Heart left ventricle (tissue), 16 donors: ENCODE data around the gene GPR22. TPM values are rescaled to one million over a fixed set of nuclear protein-coding genes. Genes with fewer than 3 reads are reported as not detected.

Source experiments
- ATAC-seq, 4 donors: fragments of 200-7000 bp; cut with Tn5 transposase; one replicate each; pipeline ENCODE4 v1.9.1; 2020 to 2022; ENCODE audit warnings: moderate library complexity in 4 of 4, mild to moderate bottlenecking in 3 of 4, moderate number of reproducible peaks in 1 of 4
- DNase-seq, 5 donors: peaks; one replicate each; pipeline ENCODE4 v3.0.0-alpha.2; 2020
- H3K27ac ChIP-seq, 12 donors: fragments of 200-600 bp; sonication (generic) in 4 of 12; one replicate each; pipeline versions ENCODE4 v1.5.0 to v1.8.0; 2016 to 2022; ENCODE audit warnings: mild to moderate bottlenecking in 2 of 12
- H3K27me3 ChIP-seq, 9 donors: fragments of 200-600 bp; sonication (generic) in 2 of 9; one replicate each; pipeline versions ENCODE4 v1.5.1 to v1.8.0; 2016 to 2022; ENCODE audit warnings: mild to moderate bottlenecking in 3 of 9
- H3K36me3 ChIP-seq, 9 donors: fragments of 200-600 bp; sonication (generic) in 2 of 9; one replicate each; pipeline versions ENCODE4 v1.5.0 to v1.8.0; 2018 to 2022; ENCODE audit warnings: mild to moderate bottlenecking in 2 of 9
- H3K4me1 ChIP-seq, 12 donors: fragments of 200-600 bp; sonication (generic) in 4 of 12; one replicate each; pipeline versions ENCODE4 v1.5.0 to v1.8.0; 2016 to 2022; ENCODE audit warnings: mild to moderate bottlenecking in 3 of 12
- H3K4me3 ChIP-seq, 12 donors: fragments of 200-600 bp; sonication (generic) in 4 of 12; one replicate each; pipeline versions ENCODE4 v1.5.0 to v1.8.0; 2017 to 2022; ENCODE audit warnings: mild to moderate bottlenecking in 9 of 12, moderate library complexity in 4 of 12
- H3K9me3 ChIP-seq, 12 donors: fragments of 200-600 bp; sonication (generic) in 4 of 12; one replicate each; pipeline versions ENCODE4 v1.5.0 to v1.8.0; 2016 to 2022; ENCODE audit warnings: mild to moderate bottlenecking in 1 of 12
- CTCF ChIP-seq, 12 donors: fragments of 200-600 bp; sonication (generic) in 4 of 12; IDR thresholded peaks; one replicate each; pipeline versions ENCODE4 v1.5.0 to v1.8.0; 2018 to 2022; ENCODE audit warnings: antibody characterized with exemption in 12 of 12, mild to moderate bottlenecking in 5 of 12
- POLR2A ChIP-seq, 2 donors: fragments of 450-650 bp; IDR thresholded peaks; one replicate each; pipeline ENCODE4 v1.6.1; 2017; ENCODE audit warnings: antibody characterized with exemption in 2 of 2, mild to moderate bottlenecking in 2 of 2, moderate library complexity in 2 of 2
- WGBS, 4 donors: extraction: QIAGEN DNeasy Blood & Tissue Kit in 2 of 4; methylation state at CpG; one replicate each; pipeline versions ENCODE4 v1.1.5 to v1.1.7; 2013 to 2018; 5-methylcytosine and 5-hydroxymethylcytosine counted together
- intact Hi-C, 10 donors: fragments of 100-400 bp; cut with DNase I; formaldehyde crosslinking; loops; one replicate each; pipeline versions ENCODE4 v1.11.1 to v1.14.2; 2022
- polyA plus RNA-seq, 2 donors: library from polyadenylated mRNA; stranded (reverse); fragments of 200-250 nt; gene quantifications; one replicate each; pipeline ENCODE4 v1.2.3, GENCODE V29; 2013
- total RNA-seq, 9 donors: library from RNA; depleted of rRNA in 2 of 9; stranded (reverse); fragments of >200 nt in 2 of 9; fragmentation: NEBNext Ultra II Directional in 3 of 9; extraction: Animal tissue kit (Norgen Biotek cat#: 25700) in 3 of 9; gene quantifications; one replicate each; pipeline versions ENCODE4 v1.1.0 to v1.2.4, GENCODE V29; 2016 to 2023
- donor health status: ischemic (EF 13 %, LVEDD 7.1; RV severe dilation, severe dysfunction).
- donor health status: healthy with polysubstance abuse.
- donor health status: DM: no; HTN: yes; CAD: no.
- donor health status: DM: no; HTN: no; CAD: no.
- donor health status: ischemic (EF 25% LVEDD 6.9; RV normal size, moderate dysfunction).
- donor health status: ischemic (EF 25% LVEDD 5.7; RV mildly dilated, moderate dysfunction).
- donor health status: healthy.
- donor health status: DM: yes; HTN: yes; CAD: no.
- donor health status: ischemic (EF 35%, LVEDD 5.7; RV mildly dilated, moderate dysfunction).
- donor health status: nonischemic (EF 11% LVEDD 7.7; RV severe dilation, severe dysfunction).
- donor health status: DM: yes; HTN: yes; CAD: no.
- donor health status: PGD.
- donor health status: ischemic (EF 29% LVEDD 5.4; RV normal size, mild dysfunction).
- donor health status: nonischemic (EF 23%, LVEDD 6.1; RV moderate dilation, normal function).

The GPR22 gene
- total and polyA plus RNA-seq, 11 donors: 7.0 to 59.8 (median 34.3) TPM

DNA sequence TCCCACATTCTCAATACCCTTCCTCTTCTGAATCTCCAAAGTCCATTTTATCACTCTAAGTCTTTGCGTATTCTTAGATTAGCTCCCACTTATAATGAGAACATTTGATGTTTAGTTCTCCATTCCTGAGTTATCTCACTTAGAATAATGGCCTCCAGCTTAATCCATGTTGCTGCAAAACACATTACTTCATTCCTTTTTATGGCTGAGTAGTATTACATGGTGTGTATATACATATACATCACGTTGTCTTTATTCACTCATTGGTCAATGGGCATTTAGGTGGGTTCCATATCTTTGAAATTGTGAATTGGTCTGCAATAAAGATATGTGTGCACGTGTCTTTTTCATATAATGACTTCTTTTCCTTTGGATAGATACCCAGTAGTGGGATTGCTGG lies 32.3 kb downstream of the GPR22 start:
- DNase-seq (no peak), ATAC-seq (no peak)
- peaks cover 0 to 8% (median 0%) of the 10 kb centered on the region in 12 donors for H3K9me3 ChIP-seq
- peaks cover 0 to 17% (median 11%) of the 10 kb centered on the region in 12 donors for H3K4me1 ChIP-seq
- 75 to 82% (median 77%) methylated on average over 3 of the region's 3 CpGs for WGBS, 4 donors
- no peak overlapping the region for H3K4me3 ChIP-seq
- H3K27me3 ChIP-seq: no peaks in the 10 kb centered on the region
- intact Hi-C loops: no loop called here
- no peak overlapping the region for H3K27ac ChIP-seq
- TF ChIP-seq POLR2A (IDR thresholded peaks at IDR 0.05) (no peak), CTCF (IDR thresholded peaks at IDR 0.05) (no peak)
- peaks cover 0 to 8% (median 0%) of the 10 kb centered on the region in 9 donors for H3K36me3 ChIP-seq

GRCh38 chr7:107502797-107503196 lies 32.9 kb downstream of the GPR22 start:
- DNase-seq (no peak), ATAC-seq (no peak)
- H3K27me3 ChIP-seq: no peaks in the 10 kb centered on the region
- H3K4me1 ChIP-seq: peaks cover 0 to 17% (median 11%) of the 10 kb centered on the region in 12 donors
- intact Hi-C loops: no loop called here
- peaks cover 0 to 8% (median 0%) of the 10 kb centered on the region in 9 donors for H3K36me3 ChIP-seq
- H3K27ac ChIP-seq: no peak overlapping the region
- WGBS, 4 donors: 92 to 94% (median 93%) methylated on average over 2 of the region's 2 CpGs
- no peak overlapping the region for H3K4me3 ChIP-seq
- peaks cover 0 to 2% (median 0%) of the 10 kb centered on the region in 12 donors for H3K9me3 ChIP-seq
- no peak for TF ChIP-seq CTCF (IDR thresholded peaks at IDR 0.05)
- TF ChIP-seq POLR2A (IDR thresholded peaks at IDR 0.05): no peak

DNA sequence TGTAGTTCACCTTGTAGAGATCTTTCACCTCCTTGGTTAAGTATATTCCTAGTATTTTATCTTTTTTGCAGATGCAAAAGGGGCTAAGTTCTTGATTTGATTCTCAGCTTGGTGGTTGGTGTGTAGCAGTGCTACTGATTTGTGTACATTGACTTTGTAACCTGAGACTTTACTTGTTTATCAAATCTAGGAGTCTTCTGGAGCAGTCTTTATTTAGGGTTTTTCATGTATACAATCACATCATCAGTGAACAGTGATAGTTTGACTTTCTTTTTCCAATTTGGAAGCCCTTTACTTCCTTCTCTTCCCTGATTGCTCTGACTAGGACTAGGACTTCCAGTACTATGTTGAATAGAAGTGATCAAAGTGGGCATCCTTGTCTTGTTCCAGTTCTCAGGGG lies 33.8 kb downstream of the GPR22 start:
- peaks cover 0 to 8% (median 0%) of the 10 kb centered on the region in 9 donors for H3K36me3 ChIP-seq
- no peaks in the 10 kb centered on the region for H3K27me3 ChIP-seq
- no peak overlapping the region for H3K27ac ChIP-seq
- ATAC-seq (no peak), DNase-seq (no peak)
- H3K4me1 ChIP-seq: peaks cover 0 to 17% (median 11%) of the 10 kb centered on the region in 12 donors
- intact Hi-C loops: no loop called here
- TF ChIP-seq CTCF (IDR thresholded peaks at IDR 0.05): no peak
- no peak for TF ChIP-seq POLR2A (IDR thresholded peaks at IDR 0.05)
- no peaks in the 10 kb centered on the region for H3K9me3 ChIP-seq
- H3K4me3 ChIP-seq: no peak overlapping the region

DNA sequence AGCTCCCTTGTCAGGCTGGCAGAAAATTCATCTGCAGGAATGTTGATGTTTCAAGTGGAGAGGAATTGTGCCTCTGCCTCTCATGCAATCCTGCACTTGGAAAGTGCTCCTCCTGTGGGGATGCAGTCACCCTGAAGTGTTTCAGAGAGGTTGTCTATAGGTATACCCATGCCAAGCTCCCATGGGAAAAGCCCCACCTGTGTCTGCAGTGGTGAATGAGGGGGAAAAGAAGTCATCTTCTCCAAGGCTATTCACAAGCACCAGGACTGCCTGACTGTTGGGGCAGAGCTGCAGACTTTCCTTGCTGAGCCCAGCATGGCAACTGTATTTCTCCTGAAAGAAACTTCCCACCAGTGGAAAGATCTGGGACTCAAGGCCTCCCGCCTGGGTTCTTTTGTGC lies 35.5 kb downstream of the GPR22 start:
- ATAC-seq (no peak), DNase-seq (no peak)
- Histone ChIP-seq H3K27ac (no peak overlapping the region), H3K4me3 (no peak overlapping the region), H3K36me3 (peaks cover 0 to 8% (median 0%) of the 10 kb centered on the region in 9 donors), H3K9me3 (no peaks in the 10 kb centered on the region), H3K27me3 (no peaks in the 10 kb centered on the region), H3K4me1 (peaks cover 0 to 17% (median 11%) of the 10 kb centered on the region in 12 donors)
- 80 to 100% (median 98%) methylated on average over 1 of the region's 1 CpG for WGBS, 4 donors
- no peak for TF ChIP-seq POLR2A (IDR thresholded peaks at IDR 0.05)
- TF ChIP-seq CTCF (IDR thresholded peaks at IDR 0.05): no peak
- intact Hi-C loops: no loop called here
